COLO668 (cell line): Measurements from ENCODE around the gene MXD3.
"Not testable (repeated sequence)": the region's sequence is repeated elsewhere in the genome, so short reads cannot be mapped to it uniquely, and the experiment has no call there.

ENCODE experiments used
- DNase-seq: peaks from one replicate; lab custom pipeline; 2025; ENCODE audit not compliant: unreplicated experiment; lab: John Stamatoyannopoulos, UW

Gene MXD3

GRCh38 chr5:177320879-177321278 lies 9.2 kb upstream of the MXD3 start:
- no peak for DNase-seq

DNA sequence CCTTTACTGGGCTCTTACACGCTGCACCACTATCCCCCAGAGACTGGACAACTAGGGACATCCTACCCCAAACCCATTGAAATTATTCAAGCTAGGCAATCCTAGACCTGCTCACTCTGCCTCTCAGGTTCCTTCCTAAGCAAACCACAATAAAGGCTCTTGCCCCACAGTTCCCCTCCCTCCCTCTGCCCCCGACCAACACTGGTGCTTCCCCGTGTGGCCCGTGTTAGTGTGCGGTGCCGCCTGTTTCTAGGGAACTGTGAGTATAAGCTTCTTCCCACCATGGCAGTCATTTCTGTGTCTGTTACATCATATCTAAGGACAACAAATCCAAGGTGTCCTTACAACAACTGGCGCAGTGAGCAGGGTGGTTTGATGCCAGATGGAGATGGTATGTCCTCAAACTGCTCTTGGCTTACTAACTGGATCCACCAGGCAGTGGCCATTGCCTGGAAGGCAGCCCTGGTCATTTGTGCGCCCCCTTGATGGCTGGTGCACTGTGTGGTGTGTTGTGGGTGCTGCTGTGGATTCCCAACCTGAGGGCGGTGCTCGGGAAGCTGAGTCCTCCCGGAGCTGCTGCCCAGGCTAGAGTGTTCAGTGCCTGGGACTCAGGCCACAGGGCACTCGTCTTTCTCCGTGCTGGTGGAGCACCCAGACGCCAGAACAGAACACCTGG lies 8.4 kb upstream of the MXD3 start:
- DNase-seq, result no peak

- peak; percentile 43 for DNase-seq
Measured at GRCh38 chr5:177317959-177318377, 6.3 kb upstream of the MXD3 start.

DNA sequence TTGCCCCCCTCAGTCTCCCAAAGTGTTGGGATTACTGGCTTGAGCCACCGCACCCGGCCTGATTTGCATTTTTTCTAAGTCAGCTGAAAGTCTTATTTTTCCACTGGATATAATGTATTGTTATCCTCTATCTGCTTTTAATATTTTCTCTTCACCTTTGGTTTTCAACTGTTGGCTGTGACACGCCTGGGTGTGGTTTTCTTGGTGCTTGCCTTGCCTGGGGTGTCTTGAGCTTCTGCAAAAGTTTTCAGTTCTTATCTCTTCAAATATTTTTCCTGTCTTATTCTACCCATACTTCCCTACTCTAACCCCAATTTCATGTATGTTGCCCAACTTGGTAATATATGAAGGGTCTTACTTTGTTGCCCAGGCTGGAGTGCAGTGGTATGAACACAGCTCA lies 4.3 kb upstream of the MXD3 start:
- no peak for DNase-seq

DNA sequence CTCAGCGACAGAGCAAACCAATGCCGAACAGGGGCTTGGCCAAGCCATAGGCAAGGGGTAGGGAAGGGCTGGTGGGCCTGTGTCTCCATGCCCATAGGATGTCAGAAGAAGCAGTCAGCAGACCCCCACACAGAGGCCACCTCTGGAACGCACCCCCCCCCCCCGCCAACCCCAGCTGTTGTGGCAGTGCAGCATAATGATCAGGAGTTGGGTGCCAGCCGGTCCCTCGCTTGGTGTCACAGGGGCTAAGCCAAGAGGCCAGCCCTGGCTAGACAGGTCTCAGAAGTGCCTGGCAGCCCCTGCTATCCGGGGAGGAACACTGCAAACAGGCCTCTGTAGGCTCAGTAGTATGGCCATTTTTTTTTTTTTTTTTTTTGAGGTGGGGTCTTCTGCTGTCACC lies 3.7 kb upstream of the MXD3 start:
- no peak for DNase-seq

DNA sequence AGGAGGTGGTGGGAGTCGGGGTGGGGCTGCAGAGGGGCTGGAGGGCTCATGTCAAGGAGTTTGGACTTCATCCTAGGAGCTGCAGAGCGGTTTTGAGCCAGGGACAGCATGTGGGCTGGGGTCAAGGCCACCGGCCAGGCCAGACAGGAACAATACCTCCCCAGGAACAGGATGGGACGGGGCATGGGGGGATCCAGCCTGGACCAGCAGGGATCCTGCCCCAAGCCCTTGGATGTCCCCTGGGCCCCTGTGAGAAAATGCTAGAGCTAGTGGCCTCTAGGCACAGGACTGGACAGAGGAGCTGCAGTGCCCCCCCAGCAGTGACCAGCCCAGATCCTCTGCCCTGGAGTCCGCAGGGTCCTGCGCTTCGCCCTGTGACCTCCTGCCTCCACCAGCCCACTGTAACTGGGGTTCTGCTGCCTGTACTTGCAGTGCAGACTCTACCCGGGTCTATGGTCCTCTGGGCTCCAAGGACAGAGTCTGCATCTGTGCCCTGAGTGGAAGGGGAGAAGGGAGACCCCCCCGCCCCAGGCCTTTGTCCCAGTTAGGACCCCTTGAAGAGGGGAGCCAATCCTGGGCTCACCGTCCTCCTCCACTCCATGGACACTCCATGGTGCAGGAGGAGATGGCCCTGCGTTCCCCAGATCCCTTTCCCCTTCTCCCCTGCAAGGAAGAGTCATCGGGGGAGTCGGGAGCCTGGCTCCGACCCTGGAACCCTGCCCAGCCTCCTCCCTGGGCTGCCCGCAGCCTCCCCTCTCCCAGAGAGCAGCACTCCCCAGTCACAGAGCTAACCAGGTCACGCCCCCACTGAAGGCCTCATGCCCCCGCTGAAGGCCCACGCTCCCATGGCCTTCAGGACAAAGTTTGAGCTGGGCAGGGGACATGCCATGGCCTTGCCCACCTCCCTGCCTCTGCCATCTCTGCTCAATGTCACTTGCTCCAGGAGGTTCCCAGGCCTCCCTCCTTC lies 3.0 kb upstream of the MXD3 start:
- DNase-seq, result no peak

DNA sequence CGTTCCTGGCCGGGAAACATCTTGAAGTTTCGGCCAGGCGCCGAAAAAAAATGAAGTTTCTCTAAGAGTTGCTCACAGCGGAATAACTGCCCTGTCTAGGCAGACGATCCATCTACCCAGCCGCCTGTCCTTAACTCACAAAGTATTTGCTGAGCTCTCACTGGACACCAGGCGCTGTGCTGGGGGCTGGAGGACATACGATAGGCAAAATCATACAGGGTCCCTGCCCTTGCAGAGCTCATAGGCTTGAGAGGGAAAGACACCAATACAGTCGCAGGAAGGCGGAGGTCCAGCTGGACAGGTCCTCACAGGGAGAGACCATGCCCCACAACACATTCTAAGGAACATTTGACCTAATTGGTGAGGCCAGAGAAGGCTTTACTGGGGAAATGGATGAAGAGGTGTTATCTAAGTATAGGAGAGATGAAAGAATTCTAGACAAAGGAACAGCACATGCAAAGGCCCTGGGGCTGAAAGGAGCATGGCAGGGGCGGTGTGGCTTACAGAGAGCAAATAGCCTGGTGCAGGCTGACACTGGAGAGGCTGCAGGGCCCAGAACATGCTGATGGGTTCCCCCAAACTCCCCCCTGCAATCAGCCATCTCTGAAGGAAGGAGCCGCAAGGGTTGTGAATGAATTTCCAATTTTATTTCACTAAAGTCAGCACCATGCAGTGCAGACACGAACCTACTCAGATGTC lies 2.0 kb upstream of the MXD3 start:
- DNase-seq, result no peak

DNA sequence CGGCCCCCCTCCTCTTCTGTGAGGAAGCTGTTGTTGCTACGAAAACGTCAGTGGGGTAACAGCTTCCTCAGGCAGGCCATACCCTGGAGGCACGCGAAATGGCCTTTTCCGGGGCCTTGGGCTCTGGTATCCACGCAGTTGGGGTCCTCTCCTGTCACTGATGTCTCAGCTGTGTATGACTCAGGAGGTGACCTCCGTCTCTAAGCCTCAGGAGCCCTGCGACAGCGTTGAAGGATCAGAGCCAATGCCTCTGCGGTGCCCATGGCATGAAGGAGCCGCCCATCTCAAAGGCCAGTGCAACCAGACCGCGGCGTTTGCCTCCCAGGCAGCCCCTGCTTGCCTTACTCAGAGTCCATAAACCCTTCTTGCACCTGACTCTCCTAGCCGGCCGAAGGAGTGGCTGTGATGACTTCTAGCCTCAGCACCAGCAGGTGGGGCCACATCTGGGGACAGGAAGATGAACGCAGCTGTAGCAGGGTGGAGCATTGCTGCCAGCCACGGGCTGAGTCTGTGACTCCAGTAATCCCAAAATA lies 1.0 kb upstream of the MXD3 start:
- DNase-seq, result peak; percentile 46

- DNase-seq, result peak; percentile 23
Measured at GRCh38 chr5:177311392-177311722, 341 bp downstream of the MXD3 start.

- DNase-seq, result peak; percentile 50
Measured at GRCh38 chr5:177310757-177311391, 824 bp downstream of the MXD3 start.

DNA sequence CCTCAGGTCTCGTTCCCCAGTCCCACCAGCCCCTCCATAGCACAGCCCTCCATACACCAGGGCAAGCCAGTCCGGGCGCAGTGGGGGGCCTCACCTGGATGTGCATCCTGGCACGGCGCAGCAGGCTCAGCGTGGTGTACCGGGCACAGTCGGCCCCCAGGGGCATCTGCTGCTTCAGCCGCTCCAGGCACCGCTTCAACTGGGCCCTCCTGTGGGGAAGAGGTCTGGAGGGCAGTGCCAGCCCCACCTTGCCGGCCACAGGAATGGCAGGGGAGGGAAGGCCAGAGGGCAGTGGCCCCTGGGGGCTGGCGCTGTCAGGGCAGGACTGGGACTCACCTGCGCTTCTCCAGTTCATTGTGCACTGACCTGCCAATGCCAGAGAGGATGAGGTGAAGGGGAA lies 1.4 kb downstream of the MXD3 start:
- DNase-seq, result no peak

DNA sequence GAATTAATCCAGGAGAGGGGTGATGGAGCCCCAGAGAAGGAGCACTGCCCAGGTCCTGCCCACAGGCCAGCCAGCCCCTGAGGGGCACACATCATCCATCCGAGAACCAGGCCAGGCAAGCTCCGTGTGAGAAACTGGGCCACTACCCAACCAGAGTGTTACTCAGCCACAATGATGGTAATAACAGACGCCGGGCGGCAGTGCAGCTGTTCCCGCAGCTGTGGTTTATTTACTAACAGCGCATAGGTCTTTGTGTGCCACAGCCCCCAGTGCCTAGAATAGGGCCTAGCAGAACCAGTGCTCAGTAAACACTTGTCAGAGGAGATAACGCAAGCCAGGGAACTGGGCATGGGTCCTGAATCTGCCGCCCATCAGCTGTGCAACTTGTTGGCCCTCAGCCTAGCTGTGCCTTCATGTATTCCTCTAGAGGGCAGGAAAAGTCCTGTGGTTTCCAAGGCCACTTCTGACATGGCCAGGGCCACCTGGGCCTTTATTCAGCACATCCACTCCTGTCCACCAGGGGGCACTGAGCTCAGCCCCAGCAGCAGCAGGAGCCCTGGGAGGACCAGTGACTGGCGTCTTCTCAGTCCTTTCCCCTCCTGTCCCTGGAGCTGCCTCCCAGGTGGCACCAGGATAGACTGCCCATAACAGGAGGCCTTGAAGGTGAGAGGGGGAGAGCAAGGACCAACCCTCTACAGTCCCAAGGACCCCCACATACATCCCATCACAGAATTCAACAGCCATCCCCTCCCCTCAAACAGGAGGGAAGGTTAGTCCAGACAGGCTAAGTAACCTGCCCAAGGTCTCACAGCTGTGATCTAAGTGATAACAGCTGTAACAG lies 2.1 kb downstream of the MXD3 start:
- peak; percentile 60 for DNase-seq

- DNase-seq, result no peak
Measured at GRCh38 chr5:177308740-177309139, 3.0 kb downstream of the MXD3 start.

DNA sequence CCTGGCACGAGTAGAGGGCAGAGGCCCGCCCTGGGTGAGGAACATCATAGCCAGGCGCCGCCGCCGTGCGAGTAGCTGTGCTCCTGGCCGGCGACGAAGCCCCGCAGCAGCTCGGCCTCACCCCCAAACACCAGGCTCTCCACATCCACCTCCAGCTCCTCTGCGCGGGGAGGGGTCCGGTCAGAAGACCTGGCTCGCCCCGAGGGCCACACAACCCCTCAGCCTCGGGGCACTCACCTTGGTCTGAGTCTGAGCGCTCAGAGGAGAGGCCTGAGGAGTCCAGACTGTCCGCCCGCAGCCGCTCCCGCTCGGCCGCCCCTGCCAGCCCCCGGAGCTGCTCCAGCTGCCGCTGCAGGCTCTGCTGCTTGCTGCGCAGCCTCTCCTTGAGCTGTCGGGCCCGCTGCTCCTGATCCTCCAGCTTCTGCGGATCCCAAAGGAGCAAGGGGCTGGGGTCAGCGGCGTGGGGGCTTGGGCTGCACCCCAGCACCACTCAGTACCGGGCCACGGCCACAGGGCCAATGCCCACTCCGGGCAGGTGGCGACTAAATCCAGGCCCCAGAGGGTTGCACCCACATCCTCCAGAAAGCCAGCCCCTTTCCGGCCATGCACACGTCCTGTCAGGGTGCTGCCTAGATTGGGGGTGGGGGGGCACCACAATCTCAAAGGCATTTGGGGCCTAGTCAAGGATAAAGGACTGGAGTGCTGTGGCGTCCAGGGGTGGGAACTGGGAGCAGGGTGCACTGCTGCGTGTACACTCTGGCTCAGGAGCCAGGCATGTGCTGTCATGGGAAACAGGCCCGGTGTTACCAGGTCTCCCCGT lies 3.9 kb downstream of the MXD3 start:
- no peak for DNase-seq

GRCh38 chr5:177306674-177307543 lies 4.8 kb downstream of the MXD3 start:
- no peak for DNase-seq

- DNase-seq, result not testable (repeated sequence)
Measured at GRCh38 chr5:177306103-177306640, 5.5 kb downstream of the MXD3 start.

- DNase-seq, result peak; percentile 15
Measured at GRCh38 chr5:177304392-177305119, 7.1 kb downstream of the MXD3 start.
